ENCODE results near the gene FAM186B.

The FAM186B gene

DNA sequence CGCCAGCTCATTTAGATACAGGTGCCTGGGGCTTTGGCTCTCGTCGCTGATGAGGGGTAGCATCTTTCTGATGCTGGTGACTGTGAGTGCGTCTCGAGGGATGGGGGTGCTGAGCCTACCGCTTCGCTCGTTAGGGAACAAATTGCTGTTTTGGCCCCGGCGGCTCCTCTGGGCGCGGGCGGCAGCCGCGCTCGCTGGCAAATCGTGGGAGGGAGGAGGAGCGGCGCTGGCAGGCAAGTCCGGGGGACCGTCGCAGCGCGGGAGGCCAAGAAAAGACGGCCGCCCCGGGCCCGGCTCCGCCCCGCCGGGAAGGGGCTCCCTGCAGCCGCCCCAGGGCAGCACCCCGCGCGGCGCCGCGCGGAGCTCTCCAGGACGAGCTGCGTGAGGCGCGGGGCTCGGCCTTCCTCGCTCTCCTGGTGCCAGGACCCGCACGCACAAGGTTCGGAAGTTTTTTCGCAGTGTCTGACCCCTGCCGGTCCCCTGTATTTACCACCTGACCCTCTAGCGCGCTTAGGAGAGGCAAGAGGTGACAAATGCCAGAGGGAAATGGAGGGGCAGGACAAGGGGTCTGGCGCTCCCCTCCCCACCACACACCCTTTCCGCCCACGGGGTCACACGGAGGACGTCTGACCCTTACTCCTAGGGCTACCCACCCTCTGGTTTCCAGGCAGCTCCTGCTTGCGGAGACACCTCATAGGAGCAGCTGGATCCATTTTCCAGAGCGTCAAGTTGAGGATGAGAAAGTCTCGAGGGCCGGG, 67.5 kb downstream of the FAM186B start:
- no peak for DNase-seq (ENCODE audit: low read depth)
